Hepatocyte (in vitro differentiated cells): ENCODE results near the gene RNF13. TPM values are rescaled to one million over a fixed set of nuclear protein-coding genes. Genes with fewer than 3 reads are reported as not detected.
"Not testable (repeated sequence)": the region's sequence is repeated elsewhere in the genome, so short reads cannot be mapped to it uniquely, and the experiment has no call there.

Experiments
- DNase-seq: peaks from one replicate; pipeline ENCODE4 v3.0.0-alpha.2; 2016; ENCODE audit warnings: low spot score
- H2AFZ ChIP-seq: fragments of 200-600 bp; sonication (generic); 2 replicates; pipeline ENCODE4 v1.6.0; 2016; ENCODE audit warnings: antibody characterized with exemption, mild to moderate bottlenecking
- H3K27ac ChIP-seq: fragments of 200-600 bp; sonication (generic); 2 replicates; pipeline ENCODE4 v1.5.1; 2016; ENCODE audit warnings: mild to moderate bottlenecking
- H3K27me3 ChIP-seq: fragments of 200-600 bp; sonication (generic); 2 replicates; pipeline ENCODE4 v1.6.1; 2016
- H3K36me3 ChIP-seq: fragments of 200-600 bp; sonication (generic); replicated peaks from 2 replicates; pipeline ENCODE4 v1.5.1; 2016; ENCODE audit warnings: low read depth; ENCODE audit not compliant: insufficient read depth
- H3K4me1 ChIP-seq: fragments of 200-600 bp; sonication (generic); 2 replicates; pipeline ENCODE4 v1.5.1; 2016; ENCODE audit warnings: mild to moderate bottlenecking, moderate library complexity; ENCODE audit not compliant: insufficient read depth
- H3K4me2 ChIP-seq: fragments of 200-600 bp; sonication (generic); 2 replicates; pipeline ENCODE4 v1.6.0; 2016
- H3K4me3 ChIP-seq: fragments of 200-600 bp; sonication (generic); 2 replicates; pipeline ENCODE4 v1.5.1; 2016; ENCODE audit warnings: mild to moderate bottlenecking
- H3K79me2 ChIP-seq: fragments of 200-600 bp; sonication (generic); 2 replicates; pipeline ENCODE4 v1.6.0; 2017; ENCODE audit warnings: mild to moderate bottlenecking
- H3K9me2 ChIP-seq: fragments of 200-600 bp; sonication (generic); replicated peaks from 2 replicates; pipeline ENCODE4 v1.6.0; 2017; ENCODE audit warnings: mild to moderate bottlenecking; ENCODE audit not compliant: insufficient read depth
- H3K9me3 ChIP-seq: fragments of 200-600 bp; sonication (generic); 2 replicates; pipeline ENCODE4 v1.5.1; 2016; ENCODE audit warnings: low read depth, mild to moderate bottlenecking
- H4K20me1 ChIP-seq: fragments of 200-600 bp; sonication (generic); 2 replicates; pipeline ENCODE4 v1.6.0; 2016; ENCODE audit warnings: mild to moderate bottlenecking; ENCODE audit not compliant: insufficient read depth, poor library complexity, severe bottlenecking
- EZH2 ChIP-seq: fragments of 200-600 bp; sonication (generic); IDR thresholded peaks from 2 replicates; pipeline ENCODE4 v1.6.1; 2016; ENCODE audit warnings: antibody characterized with exemption, mild to moderate bottlenecking, borderline replicate concordance
- EZH2phosphoT487 ChIP-seq: fragments of 200-600 bp; sonication (generic); IDR thresholded peaks from one replicate; pipeline ENCODE4 v1.6.1; 2018; ENCODE audit warnings: antibody characterized with exemption, mild to moderate bottlenecking, low read depth, moderate library complexity; ENCODE audit not compliant: unreplicated experiment, severe bottlenecking
- WGBS: methylation state at CpG from one replicate; pipeline ENCODE4 v1.1.6; 2016; ENCODE audit warnings: low lambda C conversion rate; ENCODE audit errors: missing lambda C conversion rate; 5-methylcytosine and 5-hydroxymethylcytosine counted together
- polyA plus RNA-seq: library from polyadenylated mRNA; unstranded; fragments of >200 nt; fragmentation: Nextera tagmentation; extraction: Ambion mirVana; gene quantifications from 2 replicates; pipeline ENCODE4 v1.2.1, GENCODE V29; 2016
- total RNA-seq: library from RNA; depleted of rRNA; stranded (reverse); fragments of >200 nt; gene quantifications from 2 replicates; pipeline ENCODE4 v1.2.3, GENCODE V29; 2014
- TF ChIP-seq, protein P1 (sequence below): fragments of 200-600 bp; sonication (generic); IDR thresholded peaks from 2 replicates; pipeline ENCODE4 v1.5.1; 2016; ENCODE audit warnings: antibody characterized with exemption, mild to moderate bottlenecking; ENCODE audit not compliant: poor library complexity

The RNF13 gene
- total and polyA plus RNA-seq, 2 experiments from 2014 or later, result 66.1 to 81.0 TPM

DNA sequence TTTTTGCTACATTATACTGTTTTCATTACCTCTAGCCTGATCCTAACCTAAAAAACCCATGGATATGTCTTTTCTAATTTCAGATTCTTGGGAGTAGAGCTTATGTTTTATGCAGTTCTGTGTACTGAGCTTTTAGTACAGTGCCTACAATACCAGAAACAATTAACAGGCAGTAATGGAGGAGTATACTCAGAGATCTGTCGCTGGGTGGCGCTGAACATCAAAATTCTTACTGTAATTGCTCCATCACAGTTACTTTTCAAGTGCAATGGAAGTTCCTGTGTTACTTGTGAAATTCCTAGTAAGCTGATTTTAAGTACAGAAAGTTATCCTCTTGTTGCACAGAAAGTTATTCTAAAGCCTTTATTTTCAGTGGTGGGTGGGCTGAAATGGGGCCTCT is 66.9 kb downstream of the RNF13 start:
- no peaks in the 10 kb centered on the region for H3K4me1 ChIP-seq
- H3K27me3 ChIP-seq, result no peaks in the 10 kb centered on the region
- no peak overlapping the region for H3K4me2 ChIP-seq
- H3K9me2 ChIP-seq, result no peaks in the 10 kb centered on the region
- H3K9me3 ChIP-seq, result no peaks in the 10 kb centered on the region
- H4K20me1 ChIP-seq, result no peaks in the 10 kb centered on the region
- no peaks in the 10 kb centered on the region for H3K36me3 ChIP-seq
- WGBS, result 0% methylated on average over 2 of the region's 2 CpGs
- TF ChIP-seq EZH2phosphoT487 (no peak), EZH2 (no peak)
- TF ChIP-seq, protein P1, sequence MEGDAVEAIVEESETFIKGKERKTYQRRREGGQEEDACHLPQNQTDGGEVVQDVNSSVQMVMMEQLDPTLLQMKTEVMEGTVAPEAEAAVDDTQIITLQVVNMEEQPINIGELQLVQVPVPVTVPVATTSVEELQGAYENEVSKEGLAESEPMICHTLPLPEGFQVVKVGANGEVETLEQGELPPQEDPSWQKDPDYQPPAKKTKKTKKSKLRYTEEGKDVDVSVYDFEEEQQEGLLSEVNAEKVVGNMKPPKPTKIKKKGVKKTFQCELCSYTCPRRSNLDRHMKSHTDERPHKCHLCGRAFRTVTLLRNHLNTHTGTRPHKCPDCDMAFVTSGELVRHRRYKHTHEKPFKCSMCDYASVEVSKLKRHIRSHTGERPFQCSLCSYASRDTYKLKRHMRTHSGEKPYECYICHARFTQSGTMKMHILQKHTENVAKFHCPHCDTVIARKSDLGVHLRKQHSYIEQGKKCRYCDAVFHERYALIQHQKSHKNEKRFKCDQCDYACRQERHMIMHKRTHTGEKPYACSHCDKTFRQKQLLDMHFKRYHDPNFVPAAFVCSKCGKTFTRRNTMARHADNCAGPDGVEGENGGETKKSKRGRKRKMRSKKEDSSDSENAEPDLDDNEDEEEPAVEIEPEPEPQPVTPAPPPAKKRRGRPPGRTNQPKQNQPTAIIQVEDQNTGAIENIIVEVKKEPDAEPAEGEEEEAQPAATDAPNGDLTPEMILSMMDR, result peak; percentile 63
- no peak overlapping the region for H3K4me3 ChIP-seq
- H3K27ac ChIP-seq, result no peak overlapping the region
- DNase-seq, result peak; percentile 69
- no peak overlapping the region for H2AFZ ChIP-seq
- no peaks in the 10 kb centered on the region for H3K79me2 ChIP-seq

DNA sequence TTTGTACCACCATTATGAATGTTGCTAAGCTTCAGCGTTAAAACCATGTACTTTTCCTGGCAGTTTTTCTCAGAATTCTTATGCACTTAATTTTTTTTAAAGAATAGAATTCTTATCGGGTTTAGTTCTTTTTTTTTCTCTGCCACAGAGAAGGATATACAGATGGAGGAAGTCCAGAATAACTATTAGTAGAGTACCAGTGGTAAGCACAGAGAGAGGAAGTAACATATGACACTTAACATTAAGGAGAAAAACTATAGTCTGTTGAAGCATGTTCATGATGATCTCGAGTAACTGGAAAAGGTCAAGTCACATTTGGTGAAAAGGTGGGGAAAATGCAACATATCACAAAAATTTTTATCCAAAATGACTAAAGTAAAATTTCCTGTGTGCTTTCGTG is 68.9 kb downstream of the RNF13 start:
- 82% methylated on average over 4 of the region's 4 CpGs for WGBS
- Histone ChIP-seq H4K20me1 (no peaks in the 10 kb centered on the region), H2AFZ (no peak overlapping the region)

DNA sequence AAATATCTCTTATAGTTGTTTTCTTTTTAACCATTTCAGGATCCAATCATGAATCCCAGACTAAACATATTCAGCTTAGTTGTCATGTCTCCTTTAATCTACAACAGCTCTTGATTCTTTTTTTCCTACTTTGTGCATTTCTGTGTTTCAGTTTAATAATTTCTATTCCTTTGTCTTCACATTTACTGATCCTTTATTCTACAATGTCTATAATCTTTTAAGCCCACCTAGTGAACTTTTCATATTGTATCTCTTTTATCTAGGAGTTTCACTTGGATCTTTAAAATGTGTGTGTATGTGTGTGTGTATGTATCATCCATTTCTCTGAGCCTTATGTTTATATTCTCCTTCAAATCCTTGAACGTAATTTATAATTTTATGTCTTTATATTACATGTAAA is 70.1 kb downstream of the RNF13 start:
- no peak overlapping the region for H3K4me3 ChIP-seq

More for the DNA sequence above, 68.9 kb downstream of the RNF13 start:
- Histone ChIP-seq H3K27ac (no peak overlapping the region), H3K4me2 (no peak overlapping the region), H3K9me3 (no peaks in the 10 kb centered on the region), H3K4me3 (no peak overlapping the region), H3K36me3 (no peaks in the 10 kb centered on the region), H3K79me2 (no peaks in the 10 kb centered on the region), H3K9me2 (no peaks in the 10 kb centered on the region), H3K4me1 (no peaks in the 10 kb centered on the region), H3K27me3 (no peaks in the 10 kb centered on the region)
- DNase-seq, result no peak
- TF ChIP-seq EZH2, result no peak
- TF ChIP-seq, protein P1, result no peak

DNA sequence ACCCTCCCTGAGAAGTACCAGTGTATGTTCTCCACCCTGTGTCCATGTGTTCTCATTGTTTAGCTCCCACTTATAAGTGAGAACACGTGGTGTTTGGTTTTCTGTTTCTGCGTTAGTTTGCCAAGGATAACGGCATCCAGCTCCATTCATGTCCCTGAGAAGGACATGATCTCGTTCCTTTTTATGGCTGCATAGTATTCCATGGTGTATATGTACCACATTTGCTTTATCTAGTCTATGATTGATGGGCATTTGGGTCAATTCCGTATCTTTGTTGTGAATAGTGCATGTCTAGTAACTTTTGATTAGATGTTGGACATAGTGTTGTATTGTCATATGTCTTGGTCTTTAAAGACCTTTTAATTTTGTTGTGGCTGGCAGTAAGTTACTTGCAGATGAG is 70.8 kb downstream of the RNF13 start:
- 99% methylated on average over 5 of the region's 5 CpGs for WGBS

More for the DNA sequence above, 70.1 kb downstream of the RNF13 start:
- Histone ChIP-seq H3K27me3 (no peaks in the 10 kb centered on the region), H3K79me2 (no peaks in the 10 kb centered on the region), H3K9me2 (no peaks in the 10 kb centered on the region), H3K4me2 (no peak overlapping the region), H3K36me3 (no peaks in the 10 kb centered on the region), H2AFZ (no peak overlapping the region), H3K9me3 (no peaks in the 10 kb centered on the region), H3K27ac (no peak overlapping the region), H3K4me1 (no peaks in the 10 kb centered on the region), H4K20me1 (no peaks in the 10 kb centered on the region)
- TF ChIP-seq EZH2phosphoT487, result no peak
- TF ChIP-seq, protein P1, result no peak
- TF ChIP-seq EZH2, result no peak
- 96% methylated on average over 1 of the region's 1 CpG for WGBS
- DNase-seq, result no peak

DNA sequence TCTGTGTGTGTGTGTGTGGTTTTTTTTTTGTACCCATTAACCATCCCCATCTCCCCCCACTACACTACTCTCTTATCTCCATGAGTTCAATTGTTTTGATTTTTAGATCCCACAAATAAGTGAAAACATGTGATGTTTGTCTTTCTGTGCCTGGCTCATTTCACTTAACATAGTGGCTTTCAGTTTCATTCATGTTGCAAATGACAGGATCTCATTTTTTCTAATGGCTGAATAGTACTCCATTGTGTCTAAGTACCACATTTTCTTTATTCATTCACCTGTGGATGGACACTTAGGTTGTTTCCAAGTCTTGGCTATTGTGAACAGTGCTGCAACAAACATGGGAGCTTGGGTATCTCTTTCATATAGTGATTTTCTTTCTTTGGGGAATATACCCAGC is 71.8 kb downstream of the RNF13 start:
- not testable (repeated sequence) for H3K9me3 ChIP-seq, H3K27me3 ChIP-seq, H2AFZ ChIP-seq, H3K27ac ChIP-seq, H4K20me1 ChIP-seq, H3K4me1 ChIP-seq, H3K9me2 ChIP-seq, H3K79me2 ChIP-seq, H3K36me3 ChIP-seq, DNase-seq, H3K4me2 ChIP-seq, H3K4me3 ChIP-seq

More for the DNA sequence above, 70.8 kb downstream of the RNF13 start:
- H3K27me3 ChIP-seq, H3K36me3 ChIP-seq, H4K20me1 ChIP-seq, H3K9me2 ChIP-seq, H2AFZ ChIP-seq, H3K4me2 ChIP-seq, DNase-seq, H3K79me2 ChIP-seq, H3K9me3 ChIP-seq, H3K27ac ChIP-seq, H3K4me3 ChIP-seq, H3K4me1 ChIP-seq: not testable (repeated sequence)
